ENCODE measurements around the gene SCG3.

SCG3 gene

DNA sequence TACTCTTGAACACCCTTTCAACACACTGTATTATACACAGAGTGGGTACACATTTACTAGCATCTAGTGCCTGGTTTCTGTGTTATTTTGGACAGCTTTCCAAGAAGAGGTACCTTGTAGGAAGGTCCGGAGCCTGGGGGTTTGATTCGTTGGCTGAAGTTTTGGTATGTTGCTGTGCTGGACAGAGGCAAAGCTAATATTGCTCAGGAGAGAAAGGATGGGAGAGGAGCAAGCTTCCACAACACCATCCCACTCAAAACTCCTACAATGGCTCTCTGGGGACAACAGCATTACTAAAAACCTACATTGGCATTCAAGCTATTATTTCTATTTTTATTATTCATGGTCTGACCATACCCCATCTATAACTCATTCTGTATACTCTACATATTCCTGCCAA is 57.2 kb downstream of the SCG3 start:
- Histone ChIP-seq H3K4me1 (peaks cover 43% of the 10 kb centered on the region), H3K4me3 (no peak overlapping the region), H3K36me3 (no peaks in the 10 kb centered on the region), H4K20me1 (peaks cover 21% of the 10 kb centered on the region), H3K9ac (no peak overlapping the region), H3K9me3 (no peaks in the 10 kb centered on the region), H3K27ac (no peak overlapping the region), H3K27me3 (no peaks in the 10 kb centered on the region), H3K4me2 (peak overlapping the region; percentile 91)
- TF ChIP-seq Cebpa-rat (IDR thresholded peaks at IDR 0.05): no peak

GRCh38 chr15:51739061-51739712 is 57.9 kb downstream of the SCG3 start:
- H3K36me3 ChIP-seq: no peaks in the 10 kb centered on the region
- peaks cover 21% of the 10 kb centered on the region for H4K20me1 ChIP-seq
- H3K4me2 ChIP-seq: no peak overlapping the region
- H3K4me3 ChIP-seq: no peak overlapping the region
- H3K4me1 ChIP-seq: peaks cover 37% of the 10 kb centered on the region
- TF ChIP-seq Cebpa-rat (IDR thresholded peaks at IDR 0.05): no peak
- no peak overlapping the region for H3K9ac ChIP-seq
- no peaks in the 10 kb centered on the region for H3K9me3 ChIP-seq
- no peak overlapping the region for H3K27ac ChIP-seq
- no peaks in the 10 kb centered on the region for H3K27me3 ChIP-seq

DNA sequence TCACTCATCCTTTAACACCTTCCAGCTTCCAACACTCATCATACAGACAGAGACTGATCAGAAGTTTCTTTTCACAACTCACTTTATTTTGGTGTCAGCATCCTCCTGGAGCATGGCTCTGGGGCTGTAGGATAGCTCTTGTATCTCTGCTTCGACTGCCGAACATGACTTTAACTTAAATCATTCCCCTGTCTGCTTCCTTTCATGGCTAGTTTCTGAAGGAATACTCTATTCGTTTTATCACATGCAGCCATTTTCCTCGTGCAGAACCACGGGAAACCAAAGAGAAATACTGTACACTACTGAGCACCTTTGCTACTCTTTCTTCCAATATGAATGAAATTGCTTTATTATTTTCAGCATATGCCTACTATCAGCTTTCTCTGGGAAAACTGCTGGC is 68.0 kb downstream of the SCG3 start:
- Histone ChIP-seq H3K9me3 (no peaks in the 10 kb centered on the region), H3K27me3 (no peaks in the 10 kb centered on the region), H3K4me1 (peaks cover 24% of the 10 kb centered on the region), H4K20me1 (peaks cover 7% of the 10 kb centered on the region; the same call in 1 of the 2 replicates), H3K36me3 (no peaks in the 10 kb centered on the region), H3K27ac (no peak overlapping the region), H3K9ac (no peak overlapping the region), H3K4me3 (no peak overlapping the region), H3K4me2 (no peak overlapping the region)
- no peak for TF ChIP-seq Cebpa-rat (IDR thresholded peaks at IDR 0.05)

DNA sequence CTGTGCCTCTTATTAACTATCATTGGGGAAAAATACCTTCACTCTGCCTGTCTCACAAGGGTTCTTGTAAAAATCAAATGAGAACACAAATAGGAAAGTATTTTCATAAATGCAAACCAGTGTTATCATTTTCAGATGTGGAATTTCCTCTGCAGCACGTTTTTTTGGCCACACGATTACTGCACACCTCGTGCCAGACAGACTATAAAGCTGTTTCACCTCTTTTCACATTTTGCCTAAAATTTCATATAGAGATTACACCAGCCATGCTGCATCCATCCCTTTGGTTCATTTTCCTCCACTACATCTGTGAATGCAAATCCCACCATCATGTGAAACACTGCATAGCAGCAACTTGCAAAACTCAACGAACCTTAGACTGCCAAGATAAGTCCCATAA is 68.9 kb downstream of the SCG3 start:
- H3K4me3 ChIP-seq: no peak overlapping the region
- H3K9ac ChIP-seq: no peak overlapping the region
- H3K36me3 ChIP-seq: no peaks in the 10 kb centered on the region
- no peak for TF ChIP-seq Cebpa-rat (IDR thresholded peaks at IDR 0.05)
- no peaks in the 10 kb centered on the region for H3K27me3 ChIP-seq
- H3K4me1 ChIP-seq: peaks cover 32% of the 10 kb centered on the region
- no peaks in the 10 kb centered on the region for H3K9me3 ChIP-seq
- H3K4me2 ChIP-seq: no peak overlapping the region
- H4K20me1 ChIP-seq: peaks cover 7% of the 10 kb centered on the region; the same call in 1 of the 2 replicates
- no peak overlapping the region for H3K27ac ChIP-seq

DNA sequence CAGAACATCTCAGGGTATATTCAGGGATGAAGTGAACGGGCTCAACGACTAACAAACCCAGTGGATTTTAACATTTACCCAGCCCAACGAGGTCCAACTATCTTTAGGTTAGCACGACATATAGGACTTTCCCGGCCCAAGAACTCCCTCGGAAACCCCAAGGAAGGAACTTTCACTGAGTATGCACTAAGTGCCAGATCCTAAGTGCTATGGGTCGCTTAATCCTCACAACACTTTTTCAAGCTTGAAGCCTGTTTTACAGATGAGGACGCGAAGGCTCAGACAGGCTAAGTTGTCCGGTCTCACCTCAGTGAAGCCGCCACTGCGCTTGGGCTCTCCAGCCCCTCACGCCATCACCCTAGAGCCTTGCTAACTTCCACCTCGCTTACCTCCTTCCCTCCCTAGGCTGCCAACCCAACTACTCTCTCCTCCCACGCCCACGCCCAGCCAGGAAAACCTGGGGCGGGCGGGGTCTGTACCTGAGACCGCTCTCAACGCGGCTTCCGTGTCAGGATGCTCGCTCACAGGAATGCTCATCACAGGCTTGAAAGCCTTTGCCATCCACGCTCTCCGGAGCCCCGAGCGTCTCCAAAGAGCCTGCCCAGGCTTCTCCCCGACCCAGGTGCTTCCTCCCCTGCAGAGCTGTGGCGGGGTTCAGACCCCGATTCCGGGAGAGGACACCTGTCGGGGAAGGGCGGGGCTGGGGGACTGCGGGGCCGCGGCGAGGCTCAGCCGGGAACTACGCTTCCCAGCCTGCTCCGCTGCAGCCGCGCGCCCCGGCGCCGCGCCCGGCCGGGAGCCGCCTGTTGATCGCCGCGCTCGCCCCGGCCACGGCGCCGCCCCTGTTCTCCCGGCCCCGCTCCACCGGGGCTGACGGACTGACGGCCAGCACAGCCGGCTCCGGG is 69.7 kb downstream of the SCG3 start, which contains the start of gene TMOD2:
TMOD2 (plus strand) TSS at position 806 of the 905 bp plus-strand sequence. CDS start 14,845 bp downstream, outside the sequence.
- H3K4me1 ChIP-seq: peaks cover 40% of the 10 kb centered on the region
- H3K27ac ChIP-seq: peak within 1 kb of the TSS; percentile 32; the same call in 1 of the 2 replicates
- peak within 1 kb of the TSS; percentile 93 for H3K4me2 ChIP-seq
- H3K9ac ChIP-seq: peak within 1 kb of the TSS; percentile 78
- H3K9me3 ChIP-seq: no peaks in the 10 kb centered on the region
- H3K4me3 ChIP-seq: peak within 1 kb of the TSS; percentile 88
- no peaks in the 10 kb centered on the region for H3K27me3 ChIP-seq
- no peak for TF ChIP-seq Cebpa-rat (IDR thresholded peaks at IDR 0.05)
- no peaks in the 10 kb centered on the region for H3K36me3 ChIP-seq
- H4K20me1 ChIP-seq: peaks cover 7% of the 10 kb centered on the region; the same call in 1 of the 2 replicates

- no peaks in the 10 kb centered on the region for H3K27me3 ChIP-seq
Observed at GRCh38 chr15:51751697-51752683, 70.7 kb downstream of the SCG3 start.

DNA sequence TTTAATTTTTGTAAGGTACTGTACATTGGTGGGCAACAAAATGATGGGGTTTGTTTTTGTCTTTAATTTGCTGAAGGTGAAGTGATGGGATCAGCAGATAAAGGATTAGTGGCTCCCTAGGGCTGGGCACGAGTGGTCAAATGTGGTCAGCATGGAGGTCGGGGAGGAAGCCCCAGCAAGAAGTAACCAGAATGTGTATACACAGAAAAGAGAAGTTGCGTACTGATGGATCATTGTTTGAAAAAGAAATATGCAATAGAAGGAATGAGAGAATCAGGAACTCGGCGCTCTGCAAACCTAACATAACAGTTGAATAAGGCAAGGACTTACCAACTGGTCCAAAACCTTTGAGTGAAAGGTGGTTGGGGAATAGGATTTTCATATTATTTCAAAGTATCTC is 71.6 kb downstream of the SCG3 start:
- Histone ChIP-seq H3K9ac (no peak overlapping the region), H3K27ac (no peak overlapping the region), H3K36me3 (no peaks in the 10 kb centered on the region), H3K4me2 (peak overlapping the region; percentile 93), H3K4me3 (no peak overlapping the region), H3K9me3 (no peaks in the 10 kb centered on the region), H4K20me1 (peaks cover 7% of the 10 kb centered on the region; the same call in 1 of the 2 replicates), H3K4me1 (peaks cover 47% of the 10 kb centered on the region), H3K27me3 (no peaks in the 10 kb centered on the region)
- no peak for TF ChIP-seq Cebpa-rat (IDR thresholded peaks at IDR 0.05)

More at GRCh38 chr15:51751697-51752683, 70.7 kb downstream of the SCG3 start:
- H3K4me2 ChIP-seq: peak overlapping the region; percentile 93
- peak overlapping the region; percentile 78 for H3K9ac ChIP-seq
- TF ChIP-seq Cebpa-rat (IDR thresholded peaks at IDR 0.05): no peak
- H3K9me3 ChIP-seq: no peaks in the 10 kb centered on the region
- peaks cover 7% of the 10 kb centered on the region; the same call in 1 of the 2 replicates for H4K20me1 ChIP-seq
- peak overlapping the region; percentile 32; the same call in 1 of the 2 replicates for H3K27ac ChIP-seq
- H3K4me1 ChIP-seq: peaks cover 47% of the 10 kb centered on the region
- peak overlapping the region; percentile 88 for H3K4me3 ChIP-seq
- H3K36me3 ChIP-seq: no peaks in the 10 kb centered on the region

DNA sequence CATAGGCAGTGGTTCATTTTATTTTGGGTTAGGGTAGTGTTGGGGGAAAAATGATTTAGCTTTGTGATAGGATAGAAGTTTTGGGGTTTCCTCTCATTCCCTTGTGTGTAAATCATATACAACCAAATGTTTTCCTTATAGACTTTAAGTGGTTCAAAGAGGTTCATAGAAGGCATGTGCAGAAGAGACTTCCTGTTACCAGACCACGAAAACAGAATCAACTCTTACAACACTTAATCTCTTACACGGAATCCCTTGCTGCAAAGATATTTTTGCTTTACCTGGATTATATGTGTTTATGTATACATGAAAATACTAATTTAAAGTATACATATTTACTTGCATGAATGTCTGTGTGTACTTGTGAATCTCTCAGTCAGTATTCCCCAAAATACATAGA is 73.0 kb downstream of the SCG3 start:
- Histone ChIP-seq H3K27me3 (no peaks in the 10 kb centered on the region), H3K9ac (no peak overlapping the region), H3K4me3 (no peak overlapping the region), H3K27ac (no peak overlapping the region), H4K20me1 (peaks cover 7% of the 10 kb centered on the region; the same call in 1 of the 2 replicates), H3K4me2 (peak overlapping the region; percentile 22), H3K36me3 (no peaks in the 10 kb centered on the region), H3K9me3 (no peaks in the 10 kb centered on the region), H3K4me1 (peaks cover 47% of the 10 kb centered on the region)
- TF ChIP-seq Cebpa-rat (IDR thresholded peaks at IDR 0.05): no peak

- no peak overlapping the region for H3K4me3 ChIP-seq
- H4K20me1 ChIP-seq: peaks cover 7% of the 10 kb centered on the region; the same call in 1 of the 2 replicates
- no peaks in the 10 kb centered on the region for H3K27me3 ChIP-seq
- H3K4me1 ChIP-seq: peaks cover 45% of the 10 kb centered on the region
- no peak for TF ChIP-seq Cebpa-rat (IDR thresholded peaks at IDR 0.05)
- H3K9ac ChIP-seq: no peak overlapping the region
- H3K36me3 ChIP-seq: peaks cover 7% of the 10 kb centered on the region; the same call in 1 of the 2 replicates
- no peak overlapping the region for H3K27ac ChIP-seq
- H3K4me2 ChIP-seq: peak overlapping the region; percentile 56
- peaks cover 4% of the 10 kb centered on the region; the same call in 1 of the 2 replicates for H3K9me3 ChIP-seq
Observed at GRCh38 chr15:51755790-51756189, 74.5 kb downstream of the SCG3 start.

Data from BLaER1 (cell line).